Erythroblast (primary cell): ENCODE data around the gene CCDC82.

Source experiments
- GATA1 ChIP-seq: IDR thresholded peaks from 2 replicates; pipeline ENCODE4 v1.6.1; 2011; ENCODE audit warnings: low read depth, mild to moderate bottlenecking, control low read depth, low read length, moderate library complexity
- POLR2A ChIP-seq: IDR thresholded peaks from 2 replicates; pipeline ENCODE4 v1.6.1; 2011; ENCODE audit warnings: mild to moderate bottlenecking, low read length

GRCh38 chr11:96330511-96330859 lies 59.2 kb downstream of the CCDC82 start:
- TF ChIP-seq POLR2A (no peak), GATA1 (no peak)
